GM12864 (cell line): ENCODE measurements around the gene TMEM178B.
A peak's percentile ranks its signal among the peaks of the same experiment; 100 is the strongest.
"Not testable (repeated sequence)": the region's sequence is repeated elsewhere in the genome, so short reads cannot be mapped to it uniquely, and the experiment has no call there.

ENCODE experiments used
- DNase-seq: peaks from one replicate; pipeline ENCODE4 v3.0.0-alpha.2; 2011; ENCODE audit warnings: low read depth
- H3K4me3 ChIP-seq: 2 replicates; pipeline ENCODE4 v1.5.1; 2011; ENCODE audit warnings: mild to moderate bottlenecking, low read depth, low read length, control low read depth
- CTCF ChIP-seq: IDR thresholded peaks from 2 replicates; pipeline ENCODE4 v1.5.1; 2011; ENCODE audit warnings: low read depth, mild to moderate bottlenecking, moderate library complexity, low read length, control low read depth, inconsistent platforms; ENCODE audit errors: missing control alignments

The TMEM178B gene

GRCh38 chr7:141184532-141185190 is 110.8 kb downstream of the TMEM178B start:
- no peak overlapping the region for H3K4me3 ChIP-seq
- no peak for TF ChIP-seq CTCF
- DNase-seq, result peak; percentile 7

DNA sequence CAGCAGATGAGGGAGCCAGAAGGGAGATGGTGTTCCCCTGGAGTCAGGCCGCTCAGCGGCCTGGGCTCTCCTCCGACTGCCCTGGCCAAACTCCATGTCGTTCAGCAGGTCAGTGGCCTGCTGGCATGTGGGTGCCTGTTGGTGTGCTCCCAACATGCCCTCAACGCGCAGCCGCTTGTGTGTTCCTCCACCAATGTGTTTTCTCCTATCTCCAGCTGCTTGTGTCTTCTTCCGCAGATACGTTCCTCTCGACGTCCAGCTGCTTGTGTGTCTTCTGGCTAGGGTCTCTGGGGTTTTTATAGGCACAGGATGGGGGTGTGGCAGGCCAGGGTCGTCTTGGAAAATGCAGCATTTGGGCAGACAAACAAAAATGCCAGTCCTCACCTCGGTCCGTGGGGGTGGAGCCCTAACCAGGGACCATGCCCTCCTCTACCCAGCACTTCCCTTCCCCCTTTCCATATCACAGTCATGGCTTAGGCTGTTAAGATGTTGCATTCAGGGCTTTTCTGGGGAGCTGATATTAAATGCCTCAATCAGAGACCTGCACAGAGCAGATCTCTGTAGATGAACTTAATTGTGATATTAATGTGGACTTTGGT is 111.6 kb downstream of the TMEM178B start:
- no peak for DNase-seq
- no peak for TF ChIP-seq CTCF
- no peak overlapping the region for H3K4me3 ChIP-seq

GRCh38 chr7:141189231-141189630 is 115.4 kb downstream of the TMEM178B start:
- no peak for TF ChIP-seq CTCF
- no peak for DNase-seq
- no peak overlapping the region for H3K4me3 ChIP-seq

DNA sequence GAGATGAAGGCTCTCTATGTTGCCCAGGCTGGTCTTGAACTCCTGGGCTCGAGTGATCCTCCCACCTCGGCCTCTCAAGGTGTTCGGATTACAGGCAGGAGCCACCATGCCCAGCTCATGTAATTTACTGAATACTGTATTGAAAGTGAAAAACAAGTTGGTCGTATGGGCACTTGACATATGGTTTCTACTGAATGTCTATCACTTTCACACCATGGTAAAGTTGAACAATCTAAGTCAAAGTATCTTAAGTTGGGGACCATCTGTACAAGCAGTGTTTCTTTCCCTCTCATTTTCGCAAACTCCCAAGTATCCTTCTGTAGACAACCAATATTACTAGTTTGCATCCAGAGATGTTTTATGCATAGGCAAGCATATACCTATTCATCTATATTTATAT is 116.6 kb downstream of the TMEM178B start:
- no peak for TF ChIP-seq CTCF
- H3K4me3 ChIP-seq, result no peak overlapping the region
- DNase-seq, result no peak

- no peak for TF ChIP-seq CTCF
- no peak overlapping the region for H3K4me3 ChIP-seq
- DNase-seq, result no peak
These were observed 117.4 kb downstream of the TMEM178B start for GRCh38 chr7:141191277-141191676.

DNA sequence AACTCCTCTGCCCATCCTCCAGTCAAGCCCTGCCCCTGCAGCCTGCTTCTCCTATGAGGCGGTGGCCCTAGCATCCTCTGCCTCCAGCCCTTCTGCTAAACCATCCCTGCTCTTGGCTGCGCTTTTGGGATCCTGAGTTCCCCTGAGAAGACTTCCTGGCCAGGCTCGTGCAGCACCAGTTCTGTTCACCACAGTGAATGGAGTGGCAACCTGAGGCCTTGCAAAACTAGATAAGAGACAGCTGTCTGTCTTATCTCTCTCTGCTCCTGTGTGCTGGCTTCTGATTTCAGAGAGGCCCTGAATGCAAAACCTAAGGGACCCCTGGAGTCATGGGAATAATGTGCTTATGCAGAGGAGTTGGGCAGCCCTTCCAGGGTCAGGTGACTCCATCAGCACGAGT is 119.2 kb downstream of the TMEM178B start:
- TF ChIP-seq CTCF, result no peak
- H3K4me3 ChIP-seq, result no peak overlapping the region
- no peak for DNase-seq

DNA sequence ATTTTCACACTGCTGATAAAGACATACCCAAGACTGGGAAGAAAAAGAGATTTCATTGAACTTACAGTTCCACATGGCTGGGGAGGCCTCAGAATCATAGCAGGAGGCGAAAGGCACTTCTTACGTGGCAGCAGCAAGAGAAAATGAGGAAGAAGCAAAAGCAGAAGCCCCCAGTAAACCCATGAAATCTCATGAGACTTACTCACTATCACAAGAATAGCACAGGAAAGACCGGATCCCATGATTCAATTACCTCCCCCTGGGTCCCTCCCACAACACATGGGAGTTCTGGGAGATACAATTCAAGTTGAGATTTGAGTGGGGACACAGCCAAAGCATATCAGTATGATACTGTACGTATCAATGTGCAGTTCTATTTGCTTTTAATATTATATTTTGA is 121.9 kb downstream of the TMEM178B start:
- H3K4me3 ChIP-seq, DNase-seq: not testable (repeated sequence)
